ENCODE results near the gene ROPN1.

Gene ROPN1

DNA sequence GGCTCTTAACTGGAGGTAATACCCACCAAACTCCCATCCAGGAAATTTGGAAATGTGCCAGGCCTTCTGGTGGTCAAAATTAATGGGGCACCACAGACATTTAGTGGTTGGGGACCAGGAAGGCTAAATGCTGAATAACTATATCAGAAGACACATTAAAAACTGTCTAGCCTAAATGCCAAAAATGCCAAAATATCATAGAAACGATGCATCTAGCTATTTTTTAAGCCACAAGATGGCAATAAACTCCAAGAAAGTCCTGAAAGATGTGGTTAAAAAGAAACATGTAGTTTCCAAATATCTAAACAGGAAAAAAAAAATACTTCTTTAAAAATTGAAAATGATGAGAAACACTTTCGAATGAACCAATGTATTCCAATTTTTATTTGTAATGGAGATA is 50.8 kb downstream of the ROPN1 start:
- no peak for DNase-seq

DNA sequence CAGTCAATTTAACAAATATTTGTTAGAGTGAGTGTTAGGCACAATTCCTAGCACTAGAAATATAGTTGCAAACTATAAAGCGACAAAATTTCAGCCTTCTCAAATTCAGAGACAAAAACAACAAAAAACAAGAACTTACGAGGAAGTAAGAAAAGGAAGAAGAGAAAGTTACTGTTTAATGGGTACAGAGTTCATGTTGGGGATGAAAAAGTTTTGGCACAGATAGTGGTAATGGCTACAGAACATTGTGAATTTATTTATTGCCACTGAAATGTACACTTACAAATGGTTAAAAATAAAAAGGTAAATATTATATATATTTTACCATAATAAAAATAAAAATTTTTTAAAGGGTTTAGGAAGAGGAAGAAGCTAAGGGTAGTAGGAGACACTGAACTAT is 52.2 kb downstream of the ROPN1 start:
- no peak for DNase-seq

DNA sequence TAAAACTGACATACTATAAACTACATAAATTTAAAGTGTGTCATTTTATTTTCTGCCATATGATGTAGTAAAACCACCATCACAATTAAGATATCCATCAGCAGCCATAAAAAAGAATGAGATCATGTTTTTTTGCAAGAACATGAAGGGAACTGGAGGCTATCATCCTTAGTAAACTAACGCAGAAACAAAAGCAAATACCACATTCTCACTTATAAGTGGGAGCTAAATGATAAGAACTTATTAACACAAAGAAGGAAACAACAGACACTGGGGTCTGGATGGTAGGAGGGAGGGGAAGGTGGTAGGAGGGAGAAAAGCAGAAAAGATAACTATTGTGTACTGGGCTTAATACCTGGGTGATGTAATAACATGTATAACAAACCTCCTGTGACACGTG is 55.5 kb downstream of the ROPN1 start:
- no peak for DNase-seq

DNA sequence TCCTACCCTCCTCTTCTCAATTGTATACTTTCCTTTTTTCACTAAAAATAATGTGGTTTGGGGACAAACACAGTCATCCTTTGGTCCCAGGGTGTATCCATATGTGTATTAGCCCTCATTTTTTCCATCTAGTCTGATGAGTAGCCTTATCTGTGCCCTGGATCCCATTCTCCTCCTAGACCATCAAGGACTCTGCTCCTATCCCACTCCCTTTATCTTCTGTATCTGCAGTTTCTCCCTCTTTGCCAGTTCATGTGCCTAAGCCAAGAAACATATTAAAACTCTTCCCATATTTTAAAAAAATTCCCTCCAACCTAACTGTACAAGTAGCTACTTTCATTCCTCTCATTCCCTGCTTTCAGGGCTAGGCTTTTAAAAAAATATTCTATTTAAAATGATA is 56.1 kb downstream of the ROPN1 start:
- no peak for DNase-seq

DNA sequence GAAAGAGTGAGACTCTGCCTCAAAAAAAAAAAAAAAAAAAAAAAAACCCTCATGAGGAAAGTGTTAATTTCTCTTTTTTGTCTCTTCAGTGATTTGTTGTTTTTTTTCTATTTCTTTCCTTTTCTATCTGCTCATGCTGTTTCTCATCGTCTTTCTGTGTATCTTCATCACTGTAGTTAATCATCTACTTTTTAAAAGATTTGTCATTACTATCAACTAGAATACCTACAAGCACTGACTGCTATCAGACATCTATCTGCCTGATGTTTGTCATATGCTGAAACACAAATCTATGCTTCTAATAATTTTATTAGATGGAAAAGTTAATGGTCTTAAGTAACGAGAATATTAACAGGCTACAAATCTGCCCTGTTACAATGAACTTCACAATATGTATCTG is 57.7 kb downstream of the ROPN1 start:
- DNase-seq: no peak

DNA sequence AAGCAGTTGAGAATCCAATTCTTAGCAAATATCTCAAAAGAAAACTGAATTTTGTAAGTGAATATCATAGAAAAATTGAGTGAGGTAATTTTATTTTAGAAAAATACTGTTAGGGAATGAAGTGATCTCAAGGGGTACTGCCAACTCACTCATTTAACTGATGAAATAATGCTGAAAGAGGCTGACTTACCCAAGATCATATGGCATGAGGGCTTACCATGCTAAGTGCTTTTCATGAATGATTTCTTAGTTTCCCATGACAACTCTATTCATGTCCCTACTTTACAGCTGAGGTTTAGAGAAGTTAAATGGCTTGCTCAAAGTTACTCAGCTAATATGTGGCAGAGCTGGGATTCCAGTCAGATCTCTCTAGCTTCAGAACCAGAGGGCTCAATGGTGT is 61.5 kb downstream of the ROPN1 start:
- DNase-seq: no peak

GRCh38 chr3:123929325-123929724 is 62.6 kb downstream of the ROPN1 start:
- no peak for DNase-seq

DNA sequence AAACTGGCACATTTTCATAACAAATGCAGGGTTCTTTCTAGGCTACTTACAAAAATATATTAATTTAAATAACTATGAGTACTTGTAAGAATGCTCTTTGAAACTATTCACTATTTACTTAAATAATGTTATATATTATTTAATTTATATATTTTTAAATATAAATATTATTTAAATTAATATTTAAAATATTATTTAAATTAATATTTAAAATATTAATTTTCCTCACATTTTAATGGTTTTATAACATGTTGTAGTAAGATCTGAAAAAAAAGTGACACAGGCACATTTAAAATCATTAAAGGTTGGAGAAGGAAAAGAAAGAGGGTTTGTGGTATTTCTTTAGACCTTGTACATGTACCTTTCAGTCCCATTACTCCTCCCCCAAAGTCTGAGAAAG is 65.5 kb downstream of the ROPN1 start:
- no peak for DNase-seq

- DNase-seq: no peak
Observed at GRCh38 chr3:123920868-123921267, 71.1 kb downstream of the ROPN1 start.

- no peak for DNase-seq
Observed at GRCh38 chr3:123920383-123920782, 71.5 kb downstream of the ROPN1 start.

DNA sequence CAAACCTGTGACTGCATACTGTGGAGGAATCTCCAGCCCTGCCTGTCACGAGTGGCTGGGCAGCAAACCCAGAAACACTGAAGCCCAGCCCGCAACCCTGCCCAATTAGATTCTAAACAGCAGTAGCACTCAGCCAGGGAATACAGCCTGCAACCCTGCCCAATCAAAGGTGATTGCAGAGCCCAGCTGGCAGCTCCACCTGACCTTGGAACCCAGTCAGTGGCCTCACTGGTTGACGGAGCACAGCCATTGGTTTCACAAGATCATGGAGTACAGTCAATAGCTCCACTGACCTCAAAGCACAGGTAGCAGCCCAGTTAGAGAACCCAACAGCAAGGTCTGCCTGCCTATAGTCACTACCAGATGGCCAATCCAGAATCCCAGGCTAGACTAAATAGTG is 72.6 kb downstream of the ROPN1 start:
- no peak for DNase-seq
